Esophagus muscularis mucosa (tissue), 4 donors: ENCODE data around the gene C12orf57. TPM values are rescaled to one million over a fixed set of nuclear protein-coding genes. Genes with fewer than 3 reads are reported as not detected.

Experiments used
- DNase-seq: peaks from one replicate; pipeline ENCODE4 v3.0.0-alpha.2; 2017; ENCODE audit errors: extremely low spot score
- H3K27ac ChIP-seq, 4 donors: fragments of 200-600 bp; sonication (generic); replicated peaks in 1 of 4; 1 replicate in 3 of 4; 2 replicates in 1 of 4; pipeline ENCODE4 v1.5.1; 2016 to 2019; ENCODE audit warnings: mild to moderate bottlenecking in 1 of 4
- H3K27me3 ChIP-seq, 4 donors: fragments of 200-600 bp; sonication (generic); one replicate each; pipeline versions ENCODE4 v1.5.1 to v1.6.0; 2016 to 2019
- H3K36me3 ChIP-seq, 4 donors: fragments of 200-600 bp; sonication (generic); one replicate each; pipeline ENCODE4 v1.5.1; 2016 to 2019
- H3K4me1 ChIP-seq, 4 donors: fragments of 200-600 bp; sonication (generic); one replicate each; pipeline ENCODE4 v1.5.1; 2016 to 2019
- H3K4me3 ChIP-seq, 4 donors: fragments of 200-600 bp; sonication (generic); 1 replicate in 2 of 4; 2 replicates in 2 of 4; pipeline ENCODE4 v1.5.1; 2016 to 2019; ENCODE audit warnings: mild to moderate bottlenecking in 4 of 4, moderate library complexity in 1 of 4
- H3K9me3 ChIP-seq, 4 donors: fragments of 200-600 bp; sonication (generic); 1 replicate in 3 of 4; 2 replicates in 1 of 4; pipeline ENCODE4 v1.5.1; 2016 to 2019
- CTCF ChIP-seq, 3 experiments: fragments of 200-600 bp in 2 of 3; fragments of 450-650 bp in 1 of 3; sonication (generic) in 2 of 3; IDR thresholded peaks; one replicate each; pipeline ENCODE4 v1.5.1; 2017 to 2019; ENCODE audit warnings: antibody characterized with exemption in 3 of 3, mild to moderate bottlenecking in 2 of 3, moderate library complexity in 1 of 3
- EP300 ChIP-seq: sonication (generic); formaldehyde crosslinking; IDR thresholded peaks from one replicate; pipeline ENCODE4 v1.6.1; 2017; ENCODE audit warnings: antibody characterized with exemption
- POLR2A ChIP-seq: fragments of 450-650 bp; IDR thresholded peaks from one replicate; pipeline ENCODE4 v1.6.1; 2017; ENCODE audit warnings: antibody characterized with exemption, moderate library complexity, mild to moderate bottlenecking, low read depth
- POLR2AphosphoS5 ChIP-seq, 2 donors: sonication (generic); formaldehyde crosslinking; IDR thresholded peaks; one replicate each; pipeline ENCODE4 v1.6.1; 2017; ENCODE audit warnings: antibody characterized with exemption in 2 of 2
- WGBS: methylation state at CpG from one replicate; pipeline ENCODE4 v1.1.5; 2018; 5-methylcytosine and 5-hydroxymethylcytosine counted together
- intact Hi-C: fragments of 100-400 bp; cut with DNase I; formaldehyde crosslinking; loops from one replicate; pipeline ENCODE4 v1.15.1; 2023
- total RNA-seq, 4 donors: library from RNA; depleted of rRNA; stranded (reverse); fragments of >200 nt; gene quantifications; one replicate each; pipeline versions ENCODE4 v1.1.0 to v1.2.1, GENCODE V29; 2016

The C12orf57 gene
- total RNA-seq, 4 donors from 2014 or later, result 307 to 437 (median 325) TPM

DNA sequence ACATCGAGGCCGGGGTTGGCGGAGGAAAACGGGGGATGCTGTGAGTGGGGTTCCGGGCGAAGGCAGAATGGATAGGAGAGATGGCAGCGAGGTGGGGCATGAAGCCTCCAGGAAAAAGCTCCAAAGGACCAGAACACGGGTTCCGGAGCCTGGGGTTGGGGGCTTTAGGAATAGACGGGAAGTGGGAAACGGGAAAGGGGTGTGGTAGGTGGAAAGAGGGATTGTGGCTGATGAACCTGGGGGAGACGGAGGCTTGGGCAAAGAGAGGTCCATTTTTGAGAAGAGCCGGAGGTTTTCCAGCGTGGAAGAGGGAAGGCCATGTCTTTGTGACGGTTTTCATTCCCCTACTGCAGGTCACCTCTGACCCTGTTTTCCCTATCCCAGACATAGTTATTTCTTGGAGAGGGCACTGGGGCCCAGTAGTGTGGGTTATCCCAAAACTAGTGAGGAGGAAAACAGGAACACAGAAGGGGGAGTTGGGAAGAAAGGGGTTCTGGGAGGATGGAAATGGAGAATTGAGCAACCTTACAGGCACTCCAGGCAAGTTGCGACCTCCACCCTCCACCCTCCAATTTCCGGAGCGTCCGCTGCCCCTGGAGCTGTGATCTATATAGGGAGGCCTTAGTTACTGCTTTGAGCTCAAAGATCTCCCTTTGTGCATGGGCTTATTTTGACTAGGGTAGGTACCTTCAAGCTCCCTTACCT is 15.0 kb upstream of the C12orf57 start:
- Histone ChIP-seq H3K4me1 (peaks cover 77 to 86% (median 86%) of the 10 kb centered on the region in 4 donors), H3K36me3 (peaks cover 0 to 10% (median 6%) of the 10 kb centered on the region in 4 donors), H3K27ac (peak overlapping the region; percentile 95 to 99 (median 98)), H3K9me3 (no peaks in the 10 kb centered on the region), H3K4me3 (peak overlapping the region; percentile 85 to 99 (median 92)), H3K27me3 (no peaks in the 10 kb centered on the region)
- no peak for DNase-seq
- TF ChIP-seq POLR2A (no peak), POLR2AphosphoS5 (IDR thresholded peaks at IDR 0.05) (no peak), CTCF (IDR thresholded peaks at IDR 0.05) (no peak), EP300 (no peak)
- 10% methylated on average over 19 of the region's 19 CpGs for WGBS
- intact Hi-C loops, result no loop called here

DNA sequence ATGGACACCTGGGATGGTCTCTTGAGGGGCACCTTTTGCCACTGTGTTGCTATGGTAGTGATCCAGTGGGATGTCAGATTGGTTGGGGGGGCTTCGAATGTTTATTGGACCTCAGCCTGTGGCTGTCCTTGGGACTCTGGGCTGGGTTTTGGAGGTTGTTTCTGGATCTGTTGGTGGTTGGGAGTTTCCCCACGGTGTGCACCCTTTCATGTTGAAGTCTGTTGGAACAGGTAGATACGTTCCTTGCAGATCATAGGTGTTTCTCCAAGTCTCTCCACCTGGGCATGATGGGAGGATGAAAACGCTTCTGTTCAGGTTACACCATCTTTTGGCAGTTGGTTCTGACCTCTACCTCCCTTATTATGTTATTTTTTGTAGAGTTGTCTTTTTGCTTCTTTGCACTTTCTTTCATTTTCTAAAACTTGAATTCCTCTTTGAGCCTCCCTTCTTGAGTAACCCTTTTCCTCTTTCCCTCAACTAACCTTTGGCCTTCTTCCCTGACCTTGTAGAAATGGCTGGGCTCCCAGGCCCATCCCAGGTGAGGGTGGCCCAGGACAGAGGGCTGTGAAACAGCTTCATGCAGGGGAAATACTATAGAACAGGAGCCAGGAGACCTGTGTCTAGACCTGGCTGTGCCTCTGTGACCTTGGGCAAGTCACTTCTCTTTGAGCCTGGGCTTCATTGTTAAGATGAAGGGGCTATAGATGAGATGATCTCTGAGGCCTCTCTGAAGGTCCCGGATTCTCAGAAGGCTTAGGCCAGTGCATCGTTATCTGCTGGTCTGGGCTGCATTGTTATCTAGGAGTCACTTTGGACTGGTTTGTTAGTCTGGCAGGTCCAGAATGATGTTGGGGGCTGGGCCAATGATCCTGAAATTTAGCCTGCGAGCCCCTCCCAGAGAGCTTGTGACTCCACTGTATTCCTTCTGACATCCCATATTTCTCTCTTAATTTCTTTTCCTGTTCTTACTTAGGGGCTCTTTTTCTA is 14.1 kb upstream of the C12orf57 start:
- H3K9me3 ChIP-seq, result no peaks in the 10 kb centered on the region
- H3K27ac ChIP-seq, result peak overlapping the region; percentile 95 to 99 (median 98)
- H3K4me1 ChIP-seq, result peaks cover 77 to 86% (median 86%) of the 10 kb centered on the region in 4 donors
- no peak for TF ChIP-seq POLR2AphosphoS5 (IDR thresholded peaks at IDR 0.05)
- no peak for TF ChIP-seq POLR2A
- no peak for TF ChIP-seq CTCF (IDR thresholded peaks at IDR 0.05)
- no peak for TF ChIP-seq EP300
- H3K27me3 ChIP-seq, result no peaks in the 10 kb centered on the region
- DNase-seq, result no peak
- intact Hi-C loops, result no loop called here
- WGBS, result 34% methylated on average over 6 of the region's 7 CpGs
- peak overlapping the region; percentile 85 to 99 (median 92) for H3K4me3 ChIP-seq
- H3K36me3 ChIP-seq, result peaks cover 0 to 19% (median 15%) of the 10 kb centered on the region in 4 donors

DNA sequence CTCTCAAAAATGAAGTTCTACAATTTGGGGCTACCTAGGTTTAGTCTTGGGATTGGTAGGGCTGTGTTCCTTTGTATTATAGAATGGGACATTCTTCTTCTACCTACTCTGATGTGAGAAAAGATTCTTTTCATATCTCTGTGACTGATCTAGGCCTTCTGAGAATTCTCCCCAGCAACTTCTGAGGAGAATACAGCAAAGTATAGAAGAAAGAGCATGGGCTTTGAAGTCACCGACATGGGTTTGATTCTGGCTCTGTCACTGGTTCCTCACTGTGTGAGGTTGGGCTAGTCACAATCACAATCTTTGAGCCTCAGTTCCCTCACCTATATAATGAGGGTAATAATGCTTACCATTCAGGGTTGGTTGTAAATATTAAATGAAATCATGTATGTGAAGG is 11.1 kb upstream of the C12orf57 start:
- Histone ChIP-seq H3K4me1 (peaks cover 76 to 89% (median 87%) of the 10 kb centered on the region in 4 donors), H3K4me3 (no peak overlapping the region), H3K27ac (peak overlapping the region; percentile 48 to 95 (median 92)), H3K36me3 (peaks cover 6 to 40% (median 36%) of the 10 kb centered on the region in 4 donors), H3K9me3 (no peaks in the 10 kb centered on the region), H3K27me3 (no peaks in the 10 kb centered on the region)
- TF ChIP-seq POLR2A (no peak), CTCF (IDR thresholded peaks at IDR 0.05) (no peak)
- WGBS, result 60% methylated on average over 1 of the region's 1 CpG
- intact Hi-C loops, result no loop called here
- DNase-seq, result no peak

GRCh38 chr12:6934110-6934509 is 9.7 kb upstream of the C12orf57 start:
- TF ChIP-seq POLR2AphosphoS5 (IDR thresholded peaks at IDR 0.05), result peak; percentile 30 to 57
- no peak for TF ChIP-seq POLR2A
- Histone ChIP-seq H3K4me3 (no peak overlapping the region), H3K36me3 (peaks cover 6 to 44% (median 41%) of the 10 kb centered on the region in 4 donors), H3K27ac (peak overlapping the region; percentile 48 to 95 (median 92)), H3K9me3 (no peaks in the 10 kb centered on the region), H3K4me1 (peaks cover 86 to 97% (median 96%) of the 10 kb centered on the region in 4 donors), H3K27me3 (no peaks in the 10 kb centered on the region)
- intact Hi-C loops, result no loop called here
- WGBS, result 24% methylated on average over 8 of the region's 8 CpGs
- no peak for DNase-seq
